ENCODE measurements around the gene KRT24. TPM values are rescaled to one million over a fixed set of nuclear protein-coding genes. Genes with fewer than 3 reads are reported as not detected.

KRT24 gene
- total RNA-seq, 2 donors from 2014 or later: not detected

DNA sequence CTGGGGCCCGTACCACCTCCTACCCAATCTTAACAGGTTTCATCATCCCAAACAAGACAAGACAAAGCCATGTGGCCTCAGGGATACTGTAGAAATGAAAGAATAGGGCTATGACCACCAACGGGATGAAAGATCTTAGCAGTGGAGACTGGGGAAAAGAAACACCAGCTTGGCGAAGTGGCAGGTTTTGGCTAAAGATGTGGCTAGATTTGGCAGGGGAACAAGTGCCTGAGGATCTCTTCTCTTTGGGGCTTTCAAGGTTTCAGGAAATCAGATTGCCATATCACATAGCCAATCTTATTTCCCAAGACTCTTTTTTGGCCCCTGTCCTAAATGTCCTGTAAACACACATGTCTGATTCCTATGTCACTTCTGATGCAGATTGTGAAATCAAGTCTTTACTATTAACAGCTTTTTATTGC, 6.9 kb downstream of the KRT24 start:
- WGBS, 2 experiments (ENCODE audit: insufficient coverage in 1 of 2, insufficient read length in 1 of 2): 92 to 100% methylated on average over 2 of the region's 3 CpGs

GRCh38 chr17:40695874-40696472, 7.6 kb downstream of the KRT24 start:
- Histone ChIP-seq H3K27me3 (ENCODE audit: control insufficient read depth, insufficient read depth, low read length, poor library complexity, severe bottlenecking) (no peaks in the 10 kb centered on the region), H3K4me1 (ENCODE audit: control insufficient read depth, insufficient read depth, low read length) (peaks cover 3% of the 10 kb centered on the region), H3K9ac (ENCODE audit: extremely low read depth, low read length, poor library complexity, severe bottlenecking) (no peak overlapping the region), H3K27ac (ENCODE audit: low read depth, low read length) (no peak overlapping the region), H3K4me3 (ENCODE audit: low read length) (no peak overlapping the region), H3K36me3 (ENCODE audit: control insufficient read depth, insufficient read depth, low read length) (no peaks in the 10 kb centered on the region), H3K9me3 (ENCODE audit: control insufficient read depth, low read length) (no peaks in the 10 kb centered on the region)
- Mint-ChIP-seq H3K9me3 (no peaks in the 10 kb centered on the region), H3K4me1 (peaks cover 24% of the 10 kb centered on the region), H3K27ac (no peak overlapping the region), H3K4me3 (no peak overlapping the region), H3K27me3 (ENCODE audit: insufficient read depth) (peaks cover 2% of the 10 kb centered on the region), H3K36me3 (ENCODE audit: low read depth) (no peaks in the 10 kb centered on the region)
- TF ChIP-seq, protein P1, sequence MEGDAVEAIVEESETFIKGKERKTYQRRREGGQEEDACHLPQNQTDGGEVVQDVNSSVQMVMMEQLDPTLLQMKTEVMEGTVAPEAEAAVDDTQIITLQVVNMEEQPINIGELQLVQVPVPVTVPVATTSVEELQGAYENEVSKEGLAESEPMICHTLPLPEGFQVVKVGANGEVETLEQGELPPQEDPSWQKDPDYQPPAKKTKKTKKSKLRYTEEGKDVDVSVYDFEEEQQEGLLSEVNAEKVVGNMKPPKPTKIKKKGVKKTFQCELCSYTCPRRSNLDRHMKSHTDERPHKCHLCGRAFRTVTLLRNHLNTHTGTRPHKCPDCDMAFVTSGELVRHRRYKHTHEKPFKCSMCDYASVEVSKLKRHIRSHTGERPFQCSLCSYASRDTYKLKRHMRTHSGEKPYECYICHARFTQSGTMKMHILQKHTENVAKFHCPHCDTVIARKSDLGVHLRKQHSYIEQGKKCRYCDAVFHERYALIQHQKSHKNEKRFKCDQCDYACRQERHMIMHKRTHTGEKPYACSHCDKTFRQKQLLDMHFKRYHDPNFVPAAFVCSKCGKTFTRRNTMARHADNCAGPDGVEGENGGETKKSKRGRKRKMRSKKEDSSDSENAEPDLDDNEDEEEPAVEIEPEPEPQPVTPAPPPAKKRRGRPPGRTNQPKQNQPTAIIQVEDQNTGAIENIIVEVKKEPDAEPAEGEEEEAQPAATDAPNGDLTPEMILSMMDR (conservative IDR thresholded peaks at IDR 0.05): no peak
- WGBS, 2 experiments (ENCODE audit: insufficient coverage in 1 of 2, insufficient read length in 1 of 2): 93 to 98% methylated on average over 4 to 6 of the region's 6 CpGs
- DNase-seq: no peak

More for the DNA sequence above, 6.9 kb downstream of the KRT24 start:
- H3K27me3 ChIP-seq (ENCODE audit: control insufficient read depth, insufficient read depth, low read length, poor library complexity, severe bottlenecking): no peaks in the 10 kb centered on the region
- Mint-ChIP-seq H3K27ac (no peak overlapping the region), H3K9me3 (no peaks in the 10 kb centered on the region), H3K4me1 (peaks cover 24% of the 10 kb centered on the region), H3K36me3 (ENCODE audit: low read depth) (no peaks in the 10 kb centered on the region), H3K4me3 (no peak overlapping the region), H3K27me3 (ENCODE audit: insufficient read depth) (peaks cover 2% of the 10 kb centered on the region)
- no peak for DNase-seq
- TF ChIP-seq, protein P1 (conservative IDR thresholded peaks at IDR 0.05): no peak
- no peak overlapping the region for H3K27ac ChIP-seq (ENCODE audit: low read depth, low read length)
- H3K36me3 ChIP-seq (ENCODE audit: control insufficient read depth, insufficient read depth, low read length): no peaks in the 10 kb centered on the region
- no peak overlapping the region for H3K4me3 ChIP-seq (ENCODE audit: low read length)
- H3K4me1 ChIP-seq (ENCODE audit: control insufficient read depth, insufficient read depth, low read length): peaks cover 3% of the 10 kb centered on the region
- no peak overlapping the region for H3K9ac ChIP-seq (ENCODE audit: extremely low read depth, low read length, poor library complexity, severe bottlenecking)
- no peaks in the 10 kb centered on the region for H3K9me3 ChIP-seq (ENCODE audit: control insufficient read depth, low read length)

GRCh38 chr17:40694584-40694983, 9.0 kb downstream of the KRT24 start:
- Histone ChIP-seq H3K27ac (ENCODE audit: low read depth, low read length) (no peak overlapping the region), H3K4me3 (ENCODE audit: low read length) (no peak overlapping the region), H3K9ac (ENCODE audit: extremely low read depth, low read length, poor library complexity, severe bottlenecking) (no peak overlapping the region), H3K9me3 (ENCODE audit: control insufficient read depth, low read length) (no peaks in the 10 kb centered on the region), H3K27me3 (ENCODE audit: control insufficient read depth, insufficient read depth, low read length, poor library complexity, severe bottlenecking) (no peaks in the 10 kb centered on the region), H3K4me1 (ENCODE audit: control insufficient read depth, insufficient read depth, low read length) (peaks cover 3% of the 10 kb centered on the region), H3K36me3 (ENCODE audit: control insufficient read depth, insufficient read depth, low read length) (no peaks in the 10 kb centered on the region)
- WGBS, 2 experiments (ENCODE audit: insufficient coverage in 1 of 2, insufficient read length in 1 of 2): 68 to 84% methylated on average over 9 of the region's 9 CpGs
- Mint-ChIP-seq H3K27me3 (ENCODE audit: insufficient read depth) (peaks cover 2% of the 10 kb centered on the region), H3K9me3 (no peaks in the 10 kb centered on the region), H3K4me3 (no peak overlapping the region), H3K36me3 (ENCODE audit: low read depth) (no peaks in the 10 kb centered on the region), H3K27ac (no peak overlapping the region), H3K4me1 (peaks cover 24% of the 10 kb centered on the region)
- TF ChIP-seq, protein P1 (conservative IDR thresholded peaks at IDR 0.05): no peak
- DNase-seq: peak; percentile 61

All from endodermal cell (in vitro differentiated cells).